ENCODE results near the gene UBASH3A.

GRCh38 chr21:42369821-42370220 is 33.9 kb upstream of the UBASH3A start:
- TF ChIP-seq, protein P1, sequence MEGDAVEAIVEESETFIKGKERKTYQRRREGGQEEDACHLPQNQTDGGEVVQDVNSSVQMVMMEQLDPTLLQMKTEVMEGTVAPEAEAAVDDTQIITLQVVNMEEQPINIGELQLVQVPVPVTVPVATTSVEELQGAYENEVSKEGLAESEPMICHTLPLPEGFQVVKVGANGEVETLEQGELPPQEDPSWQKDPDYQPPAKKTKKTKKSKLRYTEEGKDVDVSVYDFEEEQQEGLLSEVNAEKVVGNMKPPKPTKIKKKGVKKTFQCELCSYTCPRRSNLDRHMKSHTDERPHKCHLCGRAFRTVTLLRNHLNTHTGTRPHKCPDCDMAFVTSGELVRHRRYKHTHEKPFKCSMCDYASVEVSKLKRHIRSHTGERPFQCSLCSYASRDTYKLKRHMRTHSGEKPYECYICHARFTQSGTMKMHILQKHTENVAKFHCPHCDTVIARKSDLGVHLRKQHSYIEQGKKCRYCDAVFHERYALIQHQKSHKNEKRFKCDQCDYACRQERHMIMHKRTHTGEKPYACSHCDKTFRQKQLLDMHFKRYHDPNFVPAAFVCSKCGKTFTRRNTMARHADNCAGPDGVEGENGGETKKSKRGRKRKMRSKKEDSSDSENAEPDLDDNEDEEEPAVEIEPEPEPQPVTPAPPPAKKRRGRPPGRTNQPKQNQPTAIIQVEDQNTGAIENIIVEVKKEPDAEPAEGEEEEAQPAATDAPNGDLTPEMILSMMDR (conservative IDR thresholded peaks at IDR 0.05; ENCODE audit: low read length): no peak
- no peak for TF ChIP-seq EZH2phosphoT487 (IDR thresholded peaks at IDR 0.05; ENCODE audit: borderline replicate concordance, low read depth, low read length)
